GM18519 (cell line): ENCODE measurements around the gene CLPSL1.
"Not testable (repeated sequence)": the region's sequence is repeated elsewhere in the genome, so short reads cannot be mapped to it uniquely, and the experiment has no call there.

Source experiments
- ATAC-seq: cut with Tn5 transposase; IDR thresholded peaks from one replicate; pipeline ENCODE4 v1.9.1; 2021; ENCODE audit warnings: mild to moderate bottlenecking, moderate library complexity; ENCODE audit not compliant: unreplicated experiment, low FRiP score

Gene CLPSL1, protein sequence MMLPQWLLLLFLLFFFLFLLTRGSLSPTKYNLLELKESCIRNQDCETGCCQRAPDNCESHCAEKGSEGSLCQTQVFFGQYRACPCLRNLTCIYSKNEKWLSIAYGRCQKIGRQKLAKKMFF

DNA sequence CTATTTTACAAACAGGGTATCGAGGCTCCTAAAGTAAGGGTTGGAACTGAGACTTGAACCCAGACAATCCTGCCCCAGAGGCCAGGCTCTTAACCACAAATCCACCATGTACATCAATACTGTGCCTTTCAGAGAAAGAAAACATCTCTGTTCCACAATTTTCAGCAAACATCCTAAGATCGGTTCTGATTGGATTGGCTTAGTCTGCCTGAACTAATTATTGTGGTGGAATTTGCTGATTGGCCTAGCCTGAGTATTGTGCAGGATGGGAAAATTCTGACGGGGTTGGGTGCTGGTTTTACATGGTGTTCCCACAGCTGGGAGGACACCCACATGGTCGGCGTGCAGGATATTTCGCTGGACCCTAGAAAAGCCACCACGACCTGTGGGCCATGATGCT is at the start of gene CLPSL1:
Gene CLPSL1, plus strand, starts transcription at position 301 of the 400 bp plus-strand sequence. Its CDS starts 92 bp downstream, at position 393.
- ATAC-seq = no peak

DNA sequence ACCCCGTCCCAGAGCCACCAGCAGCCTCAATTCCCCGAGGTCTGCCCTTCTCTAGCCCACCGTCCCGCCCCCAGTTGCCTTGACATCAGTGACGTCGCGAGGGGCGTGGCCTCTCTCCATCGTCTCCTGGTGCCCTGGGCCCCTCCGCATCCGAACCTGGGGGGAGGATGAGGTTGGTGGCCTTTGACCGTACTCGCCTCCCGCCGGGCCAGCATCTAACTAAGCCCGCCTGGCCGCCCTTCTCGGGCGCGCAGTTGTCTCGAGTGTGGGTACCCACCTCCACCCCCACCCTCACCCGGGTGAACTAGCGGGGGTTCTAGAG is 49.4 kb upstream of the CLPSL1 start:
- peak; percentile 27 for ATAC-seq

DNA sequence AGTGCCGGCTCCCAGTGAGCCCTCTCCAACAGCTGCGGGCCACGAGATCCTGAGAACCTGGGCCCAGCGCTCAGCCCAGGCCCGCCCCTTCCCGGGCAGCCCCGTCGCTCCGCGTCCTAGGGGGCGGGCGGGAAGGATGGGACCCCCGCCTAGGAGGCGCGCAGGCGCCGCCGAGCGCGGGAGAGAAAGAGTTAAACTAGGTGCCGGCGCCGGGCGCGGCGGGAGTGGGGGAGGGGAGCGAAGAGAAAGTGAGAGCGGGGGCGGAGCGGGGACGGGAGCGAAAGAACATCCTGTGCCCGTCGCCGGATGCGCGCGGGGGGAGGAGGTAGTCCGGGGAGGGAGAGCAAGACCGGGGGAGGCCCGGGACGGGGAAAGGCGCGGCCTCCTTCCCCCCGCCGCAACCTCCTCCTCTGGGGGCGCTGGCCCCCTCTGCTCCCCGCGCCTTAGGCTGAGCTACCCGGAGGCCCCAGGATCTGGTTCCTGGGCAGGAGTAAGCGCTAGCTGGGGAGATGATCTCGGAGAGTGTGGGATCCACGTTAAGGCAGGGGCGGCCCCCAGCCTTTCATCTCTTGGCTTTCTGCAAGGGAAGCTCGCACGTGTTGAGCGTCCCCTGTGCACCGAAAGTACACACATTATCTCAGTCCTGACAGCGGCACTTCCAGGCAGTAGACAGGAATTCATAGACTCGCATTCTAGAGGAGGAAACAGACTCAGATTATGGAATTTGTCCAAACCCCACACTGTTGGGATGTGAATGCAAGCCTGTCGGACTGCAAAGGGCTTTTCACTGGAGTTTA is 48.9 kb upstream of the CLPSL1 start:
- peak; percentile 33 for ATAC-seq

DNA sequence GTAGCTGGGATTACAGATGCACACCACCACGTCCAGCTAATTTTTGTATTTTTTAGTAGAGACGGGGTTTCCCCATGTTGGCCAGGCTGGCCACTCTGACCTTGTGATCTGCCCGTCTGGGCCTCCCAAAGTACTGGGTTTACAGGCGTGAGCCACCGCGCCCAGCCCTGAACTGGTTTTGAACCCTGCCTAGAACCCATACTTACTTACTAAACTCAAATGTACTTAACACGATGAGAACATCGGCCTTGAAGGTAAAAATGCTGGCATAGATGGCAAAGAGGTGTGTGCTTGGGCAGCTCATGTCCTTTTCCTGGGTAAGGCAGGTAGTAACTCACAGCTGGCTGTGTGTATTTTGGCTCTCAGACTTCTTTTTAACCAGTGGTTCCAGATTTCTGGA is 47.2 kb upstream of the CLPSL1 start:
- no peak for ATAC-seq

DNA sequence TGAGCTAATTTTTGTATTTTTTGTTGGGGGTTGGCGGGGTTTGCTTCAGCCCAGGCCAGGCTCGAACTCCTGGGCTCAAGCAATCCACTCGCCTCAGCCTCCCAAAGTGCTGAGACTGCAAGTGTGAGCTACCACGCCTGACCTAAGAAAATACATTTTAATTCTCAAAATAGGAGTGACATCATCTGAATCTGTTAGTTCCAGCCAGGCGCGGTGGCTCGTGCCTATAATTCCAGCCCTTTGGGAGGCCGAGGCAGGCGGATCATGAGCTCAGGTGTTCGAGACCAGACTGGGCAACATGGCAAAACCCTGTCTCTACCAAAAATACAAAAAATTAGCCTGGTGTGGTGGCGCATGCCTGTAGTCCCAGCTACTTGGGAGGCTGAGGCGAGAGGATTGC is 46.5 kb upstream of the CLPSL1 start:
- ATAC-seq = not testable (repeated sequence)

DNA sequence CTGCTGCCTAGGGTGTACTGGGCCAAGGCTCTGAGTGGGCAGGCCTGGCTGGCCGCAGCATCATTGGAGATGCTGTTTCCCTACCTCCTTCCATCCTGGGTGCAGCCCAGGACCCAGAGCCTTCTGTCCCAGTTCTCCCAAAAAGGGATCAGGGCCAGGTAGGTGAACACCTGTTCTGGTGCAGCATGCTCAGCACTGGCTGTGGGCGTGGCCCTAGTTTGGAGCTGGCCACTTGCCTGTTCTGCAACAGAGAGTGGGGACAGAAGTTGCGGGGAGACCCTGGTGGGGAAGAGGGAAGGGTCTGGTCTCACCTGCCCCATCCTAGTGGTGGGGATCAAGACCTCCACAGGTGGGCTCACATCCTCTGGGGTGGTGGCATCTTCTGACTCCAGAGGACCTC is 45.4 kb upstream of the CLPSL1 start:
- ATAC-seq = no peak

DNA sequence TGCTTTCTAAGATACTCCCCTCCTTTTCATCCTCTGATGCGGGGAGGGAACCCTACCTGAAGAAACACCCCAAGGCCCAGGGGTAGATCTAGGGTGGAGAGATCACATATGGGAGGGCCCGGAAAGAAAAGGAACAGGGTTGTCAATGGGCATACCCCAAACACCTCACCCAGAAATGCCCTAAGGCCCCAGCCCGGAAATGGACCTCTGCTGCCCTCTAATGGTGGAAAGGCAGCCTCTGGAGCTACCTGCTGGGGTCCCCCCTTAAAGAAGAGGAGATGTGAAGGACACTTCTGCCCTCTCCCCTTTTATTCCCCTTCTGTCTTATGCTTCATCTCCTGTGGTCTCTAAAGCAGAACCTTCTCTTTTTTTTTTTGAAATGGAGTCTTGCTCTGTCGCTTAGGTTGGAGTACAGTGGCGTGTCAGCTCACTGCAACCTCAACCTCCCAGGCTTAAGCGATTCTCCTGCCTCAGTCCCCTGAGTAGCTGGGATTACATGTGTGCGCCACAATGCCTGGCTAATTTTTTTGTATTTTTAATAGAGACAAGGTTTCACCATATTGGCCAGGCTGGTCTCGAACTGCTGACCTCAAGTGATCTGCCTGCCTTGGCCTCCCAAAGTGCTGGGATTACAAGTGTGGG is 44.4 kb upstream of the CLPSL1 start:
- ATAC-seq = no peak

DNA sequence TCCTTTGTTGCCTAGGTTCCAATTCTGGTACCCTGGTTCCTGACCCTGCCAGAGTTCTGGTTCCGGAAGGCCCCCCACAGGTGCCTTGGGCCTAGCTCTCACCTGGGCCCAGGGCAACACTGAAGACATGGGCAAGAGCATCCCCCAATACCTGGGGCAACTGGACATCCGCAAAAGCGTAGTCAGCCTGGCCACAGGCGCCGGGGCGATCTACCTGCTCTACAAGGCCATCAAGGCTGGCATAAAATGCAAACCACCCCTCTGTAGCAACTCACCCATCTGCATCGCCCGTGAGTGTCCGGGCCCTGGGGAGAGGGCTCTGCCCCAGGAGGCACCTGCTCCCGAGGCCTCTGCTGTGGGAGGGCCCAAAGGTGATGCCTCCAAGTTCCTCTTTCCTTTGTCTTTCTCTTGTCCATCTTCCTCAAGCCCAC is 43.8 kb upstream of the CLPSL1 start, which contains the start of gene ARMC12:
Gene ARMC12, plus strand, starts transcription at position 51 of the 431 bp plus-strand sequence. Its CDS starts 77 bp downstream, at position 128.
- ATAC-seq = no peak

DNA sequence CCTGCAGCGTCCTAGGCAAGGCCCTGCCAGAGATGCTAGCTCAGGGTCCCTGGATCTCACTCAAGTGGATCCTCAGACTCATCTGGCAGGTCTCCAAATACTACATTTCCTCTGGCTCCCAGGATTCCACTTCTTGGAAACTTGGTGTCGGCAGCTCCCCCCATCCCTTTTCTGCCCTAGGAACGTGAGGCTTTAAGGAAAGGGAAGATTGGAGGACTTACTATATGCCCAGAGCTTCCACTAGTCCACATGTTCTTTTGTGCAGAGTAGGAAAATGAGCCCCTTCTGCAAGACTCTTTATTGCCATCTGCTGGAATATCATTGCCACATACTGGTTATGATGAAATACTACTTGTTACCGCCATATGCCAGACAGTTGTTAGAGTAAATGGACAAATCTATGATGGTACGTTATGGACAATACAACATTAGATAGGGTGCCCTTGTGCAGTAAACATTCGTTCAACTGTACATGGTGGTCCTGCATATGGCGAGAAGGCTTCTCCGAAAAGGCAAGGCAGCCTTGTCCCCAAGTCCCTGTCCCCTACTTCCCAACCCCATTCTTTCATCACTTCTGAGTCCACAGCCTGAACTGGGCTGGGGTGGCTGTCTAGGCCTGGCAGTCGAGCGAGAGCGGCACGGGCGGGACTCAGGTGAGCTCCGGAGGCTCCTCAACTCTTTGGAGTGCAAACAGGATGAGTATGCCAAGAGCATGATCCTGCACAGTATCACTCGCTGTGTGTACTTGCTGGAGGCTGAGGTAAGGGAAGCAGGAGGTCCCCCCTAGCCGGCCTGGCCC is 43.2 kb upstream of the CLPSL1 start:
- no peak for ATAC-seq

DNA sequence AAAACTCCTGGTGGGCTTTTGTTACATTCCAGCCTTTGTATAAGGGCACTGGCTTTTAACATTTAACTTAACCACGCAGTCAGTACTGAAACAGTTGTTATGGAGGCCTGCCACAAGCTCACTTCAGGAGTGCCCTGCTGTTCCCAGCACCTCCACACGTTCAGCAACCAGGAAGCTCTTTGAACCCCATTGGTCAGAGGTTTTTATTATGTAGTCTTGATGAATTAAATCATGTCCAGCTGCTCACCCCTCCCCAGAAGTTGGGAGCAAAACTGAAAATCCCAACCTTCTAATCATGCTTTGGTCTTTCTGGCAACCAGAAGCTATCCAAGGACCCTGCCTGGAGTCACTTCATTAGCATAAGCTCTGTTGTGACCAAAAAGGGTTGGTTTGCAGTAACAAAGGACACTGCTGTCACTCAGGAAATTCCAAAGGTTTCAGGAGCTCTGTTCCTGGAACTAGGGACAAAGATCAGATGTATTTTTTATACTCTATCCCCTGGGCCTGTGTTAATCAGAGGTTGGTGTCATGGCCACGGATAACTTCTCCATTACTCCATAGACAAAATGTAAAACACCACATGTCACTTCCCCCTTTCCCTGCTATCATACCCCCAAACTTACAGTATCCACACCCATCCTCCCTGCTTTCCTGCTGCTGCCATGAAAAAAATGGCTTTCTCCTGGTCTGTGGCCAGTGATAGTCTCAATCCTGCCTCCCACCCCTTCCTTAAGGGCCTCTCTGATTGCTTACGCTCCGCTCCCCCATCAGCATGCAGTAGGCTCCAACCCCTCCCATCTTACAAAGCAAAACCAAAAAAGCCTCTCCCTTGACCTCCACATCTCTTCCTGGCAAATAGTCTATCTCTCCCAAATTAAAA is 40.9 kb upstream of the CLPSL1 start:
- no peak for ATAC-seq

DNA sequence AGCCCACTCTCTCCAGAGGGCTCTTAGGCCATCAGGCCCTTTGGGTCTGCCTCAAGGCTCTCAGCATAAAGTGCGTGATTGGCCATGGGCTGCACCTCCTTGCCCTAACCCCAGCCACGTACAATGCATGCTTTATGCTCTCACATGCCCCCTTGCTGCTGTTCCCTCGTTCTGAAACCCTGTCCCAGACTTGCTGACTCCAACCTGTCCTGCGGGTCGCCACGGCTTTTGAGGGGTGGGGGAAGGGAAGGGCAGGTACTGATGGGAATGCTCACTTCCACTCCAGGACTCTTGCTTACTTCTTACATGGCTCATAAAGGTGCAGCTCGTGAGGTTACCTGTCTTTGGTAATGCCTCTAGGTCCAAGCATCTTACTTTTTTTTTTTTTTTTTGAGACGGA is 38.0 kb upstream of the CLPSL1 start:
- no peak for ATAC-seq

DNA sequence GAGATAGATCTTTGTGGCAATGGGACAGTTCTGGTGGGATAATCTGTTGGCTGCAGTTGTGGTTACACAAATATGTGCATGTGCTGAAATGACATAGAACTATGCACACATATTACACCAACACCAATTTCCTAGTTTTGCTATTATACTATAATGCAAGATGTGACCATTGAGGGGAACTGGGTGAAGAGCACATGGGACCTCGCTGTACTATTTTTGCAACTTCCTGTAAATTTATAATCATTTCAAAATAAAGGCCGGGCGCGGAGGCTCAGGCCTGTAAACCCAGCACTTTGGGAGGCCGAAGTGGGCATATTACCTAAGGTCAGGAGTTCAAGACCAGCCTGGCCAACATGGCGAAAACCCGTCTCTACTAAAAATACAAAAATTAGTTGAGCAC is 35.3 kb upstream of the CLPSL1 start:
- ATAC-seq = no peak

DNA sequence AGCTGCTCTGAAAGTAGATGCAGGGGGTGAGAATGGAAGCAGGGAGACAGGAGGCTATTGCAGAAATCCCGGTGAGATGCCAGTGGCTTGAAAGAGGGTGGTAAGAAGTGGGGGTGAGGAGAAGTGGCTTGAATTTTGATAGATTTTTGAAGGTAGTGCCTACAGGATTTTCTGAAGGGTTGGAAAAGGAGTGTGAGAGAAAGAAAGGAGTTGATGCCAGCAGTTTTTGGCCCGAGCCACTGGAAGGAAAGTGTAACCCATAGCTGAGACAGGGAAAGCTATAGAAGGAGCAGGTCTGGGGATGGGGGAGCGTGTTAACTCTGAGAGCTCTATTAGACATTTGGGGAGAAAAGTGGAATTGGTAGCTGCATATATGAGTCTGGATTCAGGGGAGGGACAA is 34.3 kb upstream of the CLPSL1 start:
- no peak for ATAC-seq

DNA sequence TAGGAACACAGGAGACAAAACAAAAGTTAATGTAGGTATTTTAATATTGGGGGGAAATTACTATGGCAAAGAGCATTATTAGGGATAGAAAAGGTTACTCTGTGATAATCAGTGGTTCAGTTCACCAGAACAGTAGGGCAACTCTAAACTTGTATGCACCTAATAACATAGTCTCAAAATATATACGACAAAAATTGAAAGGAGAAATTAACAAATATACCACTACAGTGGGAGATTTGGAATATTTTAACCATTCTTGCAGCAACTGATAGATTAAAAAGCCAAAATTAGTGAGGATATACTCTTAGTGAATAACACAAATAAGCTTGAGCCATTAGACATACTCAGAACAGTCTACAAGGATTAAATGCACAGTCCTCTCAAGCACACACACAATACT is 32.9 kb upstream of the CLPSL1 start:
- no peak for ATAC-seq

DNA sequence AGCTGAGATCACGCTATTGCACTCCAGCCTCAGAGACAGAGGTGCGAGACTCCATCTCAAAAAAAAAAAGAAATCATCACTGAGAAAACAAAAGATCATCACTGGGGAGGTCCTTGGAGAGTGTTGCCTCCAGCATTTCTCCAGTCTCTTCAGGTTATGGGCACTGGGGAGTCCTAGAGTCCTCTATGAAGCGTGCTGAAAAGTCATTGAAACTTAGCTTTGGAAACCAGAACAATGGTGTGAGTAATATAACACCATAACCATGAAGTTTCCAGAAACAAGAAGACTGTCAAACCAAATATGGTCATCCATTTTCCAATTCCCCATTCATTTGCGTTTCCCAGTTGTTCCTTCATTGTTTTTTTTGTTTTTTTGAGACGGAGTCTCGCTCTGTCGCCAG is 30.3 kb upstream of the CLPSL1 start:
- no peak for ATAC-seq

DNA sequence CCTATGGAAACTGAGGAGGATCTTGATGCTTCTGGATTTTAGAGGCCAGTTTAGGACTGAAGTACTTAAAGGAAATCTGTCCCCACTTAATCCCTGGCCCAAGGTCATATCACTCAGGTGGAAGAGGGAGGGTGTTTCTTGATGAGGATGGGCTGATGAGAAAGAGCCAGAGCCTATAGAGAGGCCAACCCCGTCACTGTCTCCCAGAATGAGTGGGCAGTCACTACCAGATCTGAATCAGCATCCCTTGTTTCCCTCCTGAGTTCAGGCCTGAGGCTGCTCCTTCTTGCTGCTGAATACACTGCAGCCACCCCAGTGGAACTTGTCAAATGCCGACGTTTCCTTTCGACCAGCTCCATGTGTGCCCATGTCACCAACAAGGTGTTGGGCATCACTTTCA is 29.2 kb upstream of the CLPSL1 start:
- ATAC-seq = no peak

DNA sequence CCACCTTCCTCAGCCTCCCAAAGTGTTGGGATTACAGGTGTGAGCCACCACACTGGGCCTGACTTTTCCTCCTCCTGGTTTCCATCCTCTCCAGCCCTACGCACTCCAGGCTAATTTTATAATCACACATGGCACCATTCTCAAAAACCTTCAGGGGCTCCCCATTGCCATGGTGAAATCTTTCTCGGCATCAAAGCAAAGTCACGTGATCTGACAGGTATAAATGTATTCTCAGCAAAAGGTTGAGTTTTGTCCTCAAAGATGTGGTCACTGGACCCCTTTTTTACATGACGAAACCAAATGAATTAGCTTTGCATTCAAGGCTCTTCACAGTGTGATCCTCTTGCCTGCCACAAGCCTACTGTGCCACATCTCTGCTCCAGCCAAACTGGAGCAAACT is 28.5 kb upstream of the CLPSL1 start:
- no peak for ATAC-seq

DNA sequence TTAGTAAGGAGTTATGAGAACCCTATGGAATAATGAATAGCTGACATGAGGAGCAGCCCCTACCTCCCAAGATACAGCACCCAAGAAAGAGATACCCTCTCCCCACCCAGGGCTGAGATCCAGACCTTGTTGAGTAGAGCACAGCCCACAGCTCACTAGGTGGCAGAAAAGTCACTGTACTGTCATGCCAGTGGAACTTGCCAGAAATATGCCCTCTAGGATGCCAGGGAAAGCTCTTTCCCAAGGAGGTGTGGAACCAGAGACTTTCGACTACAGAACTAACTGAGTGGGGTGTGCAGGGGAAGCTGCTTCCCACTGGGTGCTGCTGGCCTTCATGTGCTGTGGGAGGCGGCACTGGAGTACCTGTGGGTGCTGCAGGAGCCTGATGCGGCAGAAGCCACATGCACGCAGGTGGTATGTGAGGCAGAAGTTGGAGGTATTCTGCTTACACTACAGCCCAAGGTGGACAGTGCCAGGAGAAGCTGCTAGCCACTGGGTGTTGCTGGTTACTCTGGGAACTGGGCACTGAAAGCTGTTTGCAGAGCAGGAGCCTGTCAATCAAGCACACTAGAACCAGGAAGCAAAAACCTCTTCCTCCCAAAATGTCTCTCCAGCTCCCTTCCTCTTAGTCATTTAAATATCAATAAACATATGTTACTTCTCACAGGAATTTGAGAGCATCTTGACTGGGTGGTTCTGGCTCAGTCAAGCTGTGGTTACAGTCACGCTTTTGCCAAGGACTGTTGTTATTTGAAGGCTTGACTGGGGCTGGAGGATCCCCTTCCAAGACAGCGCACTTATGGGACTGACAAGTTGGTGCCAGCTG is 26.2 kb upstream of the CLPSL1 start:
- ATAC-seq = no peak

DNA sequence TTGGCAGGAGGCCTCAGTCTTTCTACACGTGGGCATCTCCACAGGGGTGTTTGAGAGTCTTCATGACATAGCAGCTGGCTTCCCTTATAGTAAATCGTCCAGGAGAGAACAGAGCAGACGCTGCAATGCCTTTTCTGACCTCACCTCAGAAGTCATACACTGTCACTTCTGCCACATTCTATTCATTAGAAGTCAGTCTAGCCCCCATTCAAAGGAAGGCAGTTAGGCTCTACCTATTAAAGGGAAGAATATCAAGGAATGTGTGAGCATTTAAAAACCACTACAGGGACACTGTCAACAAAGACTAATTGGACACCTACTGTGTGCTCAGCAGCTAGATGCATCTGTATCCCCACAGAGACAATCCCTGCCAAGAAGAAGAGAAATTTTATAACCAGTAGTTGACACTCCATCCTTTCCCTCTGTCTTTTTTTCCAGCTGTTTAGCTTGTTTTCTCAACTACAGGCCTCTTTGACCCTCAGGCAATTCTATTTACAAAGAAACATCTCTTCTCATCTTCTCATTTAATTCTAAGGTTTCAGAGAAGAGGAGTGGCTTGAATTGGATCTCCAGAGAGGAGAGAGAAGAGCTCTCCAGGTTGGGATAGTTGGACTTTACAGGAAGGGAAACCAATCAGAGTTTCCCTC is 25.4 kb upstream of the CLPSL1 start:
- no peak for ATAC-seq
